ENCODE results near the gene NRGN. TPM values are rescaled to one million over a fixed set of nuclear protein-coding genes. Genes with fewer than 3 reads are reported as not detected.

Gene NRGN
- total and polyA plus RNA-seq, 2 of the 8 experiments (the other 6 are each of a cell fraction or from before 2014, with no cell fraction given) = 0.60 to 1.0 TPM

GRCh38 chr11:124743050-124743449 lies 3.3 kb downstream of the NRGN start:
- Histone ChIP-seq H3K36me3 (ENCODE audit: control insufficient read depth in 2 of 4, insufficient read depth in 4 of 4, low read length in 3 of 4) (no peaks in the 10 kb centered on the region), H3K79me2 (ENCODE audit: control insufficient read depth in 1 of 2, insufficient read depth in 2 of 2, low read length in 2 of 2) (no peaks in the 10 kb centered on the region), H2BK12ac (ENCODE audit: low read depth, low read length) (peak overlapping the region; percentile 52; the same call in 1 of the 2 replicates), H3K23me2 (ENCODE audit: low read depth, low read length) (peaks cover 19% of the 10 kb centered on the region), H2BK5ac (ENCODE audit: low read depth, low read length) (no peak overlapping the region), H3K4me2 (ENCODE audit: insufficient read depth in 1 of 2, low read depth in 2 of 2, low read length in 2 of 2) (no peak overlapping the region), H2BK20ac (ENCODE audit: low read length) (no peak overlapping the region), H3K9ac (replicated peaks in 1 of 4; ENCODE audit: extremely low read depth in 1 of 4, low read depth in 3 of 4, low read length in 3 of 4) (no peak overlapping the region), H3K79me1 (ENCODE audit: low read depth, low read length) (no peaks in the 10 kb centered on the region), H3K27ac (ENCODE audit: low read depth, low read length) (no peak overlapping the region), H3K4ac (replicated peaks; ENCODE audit: insufficient read length, low read depth, low read length) (no peak overlapping the region), H3K9me3 (ENCODE audit: insufficient read depth in 2 of 2, low read depth in 1 of 2, low read length in 1 of 2) (no peaks in the 10 kb centered on the region), H4K20me1 (replicated peaks in 1 of 2; ENCODE audit: control insufficient read depth in 1 of 2, insufficient read depth in 2 of 2, low read length in 2 of 2) (peaks cover 14 to 26% of the 10 kb centered on the region in 2 experiments), H3K27me3 (replicated peaks in 1 of 4; ENCODE audit: control insufficient read depth in 3 of 4, extremely low read depth in 1 of 4, insufficient read depth in 3 of 4, low read length in 3 of 4) (peaks cover 84 to 96% (median 93%) of the 10 kb centered on the region in 4 experiments), H3K14ac (ENCODE audit: insufficient read length) (no peak overlapping the region), H4K91ac (replicated peaks; ENCODE audit: insufficient read length, low read length) (no peak overlapping the region), H3K4me1 (replicated peaks in 1 of 4; ENCODE audit: control insufficient read depth in 3 of 4, insufficient read depth in 4 of 4, low read length in 3 of 4) (peaks cover 0 to 26% (median 12%) of the 10 kb centered on the region in 4 experiments; a peak in 6 of 7 replicates), H2AFZ (ENCODE audit: low read length) (no peak overlapping the region), H3K18ac (ENCODE audit: extremely low read depth, low read length) (no peak overlapping the region), H2AK5ac (ENCODE audit: low read depth, low read length) (no peak overlapping the region), H3K4me3 (ENCODE audit: extremely low read depth in 1 of 4, insufficient read depth in 2 of 4, low read depth in 3 of 4, low read length in 4 of 4) (no peak overlapping the region), H4K8ac (ENCODE audit: extremely low read depth, insufficient read depth, low read length) (no peak overlapping the region), H3K23ac (ENCODE audit: insufficient read length) (no peak overlapping the region), H2BK15ac (ENCODE audit: low read length) (no peak overlapping the region), H3K56ac (replicated peaks; ENCODE audit: insufficient read length, low read depth, low read length) (no peak overlapping the region), H2BK120ac (replicated peaks; ENCODE audit: low read depth, low read length) (no peak overlapping the region), H4K5ac (ENCODE audit: insufficient read length, low read depth, low read length) (no peak overlapping the region)
- 19% methylated on average over 6 of the region's 6 CpGs; no CpG with 5 or more reads in 1 of the 2 experiments for WGBS, 2 experiments (ENCODE audit: extremely low coverage in 1 of 2, insufficient coverage in 1 of 2, insufficient read length in 1 of 2, insufficient replicate concordance in 2 of 2, low coverage in 1 of 2, low lambda C conversion rate in 2 of 2, missing lambda C conversion rate in 1 of 2)
- CTCF ChIA-PET (ENCODE audit: partially characterized antibody) = interaction anchor here (1.0 to 28.0 kb wide), 9 partner anchors 4 to 123 kb away, joined by 3 to 382 read pairs (median 7); partner anchors contain the start of genes ESAM, NRGN, ROBO3 and VSIG2
- DNase-seq (ENCODE audit: low read depth in 1 of 2, low spot score in 2 of 2) (no peak), FAIRE-seq (no peak)
- POLR2A ChIA-PET (ENCODE audit: partially characterized antibody) = interaction anchor here (0.6 to 1.9 kb wide), 3 partner anchors 11 to 421 kb away, joined by 3 to 7 read pairs (median 4); partner anchors contain the start of gene ESAM
- TF ChIP-seq MAX (IDR thresholded peaks at IDR 0.05) (no peak), CHD1 (IDR thresholded peaks at IDR 0.05; ENCODE audit: low read depth, low read length) (no peak), BRCA1 (IDR thresholded peaks at IDR 0.05; ENCODE audit: low read depth, low read length) (no peak), CEBPB (IDR thresholded peaks at IDR 0.05; ENCODE audit: low read depth, low read length) (no peak), BACH1 (IDR thresholded peaks at IDR 0.05; ENCODE audit: low read length) (no peak), USF2 (IDR thresholded peaks at IDR 0.05; ENCODE audit: low read length) (no peak), EGR1 (IDR thresholded peaks at IDR 0.05; ENCODE audit: borderline replicate concordance, low read depth, low read length) (no peak), YY1 (IDR thresholded peaks at IDR 0.05; ENCODE audit: low read depth, low read length) (no peak), SUZ12 (IDR thresholded peaks at IDR 0.05; ENCODE audit: low read length) (peak; percentile 89), RFX5 (IDR thresholded peaks at IDR 0.05; ENCODE audit: borderline replicate concordance, low read depth, low read length) (no peak), EZH2 (IDR thresholded peaks at IDR 0.05; ENCODE audit: low read depth, low read length, severe bottlenecking) (peak; percentile 87), EP300 (IDR thresholded peaks at IDR 0.05; ENCODE audit: borderline replicate concordance in 1 of 2, low read depth in 2 of 2, low read length in 2 of 2) (no peak)
